Kidney epithelial cell (primary cell): ENCODE measurements around the gene RPL41. TPM values are rescaled to one million over a fixed set of nuclear protein-coding genes. Genes with fewer than 3 reads are reported as not detected.

Experiments
- DNase-seq: peaks from one replicate; pipeline ENCODE4 v3.0.0-alpha.2; 2010; ENCODE audit warnings: low read depth
- H3K27me3 ChIP-seq: 2 replicates; pipeline ENCODE4 v1.6.0; 2011; ENCODE audit warnings: low read length; ENCODE audit not compliant: control insufficient read depth, insufficient read depth
- H3K36me3 ChIP-seq: 2 replicates; pipeline ENCODE4 v1.5.1; 2011; ENCODE audit warnings: low read length; ENCODE audit not compliant: control insufficient read depth, insufficient read depth
- H3K4me3 ChIP-seq: 2 replicates; pipeline ENCODE4 v1.5.1; 2011; ENCODE audit warnings: low read depth, mild to moderate bottlenecking, control low read depth, low read length
- total RNA-seq: library from RNA; depleted of rRNA; stranded (reverse); fragments of >200 nt; gene quantifications from 2 replicates; pipeline ENCODE4 v1.2.3, GENCODE V29; 2015
- TF ChIP-seq, protein P1 (sequence below): IDR thresholded peaks from 2 replicates; pipeline ENCODE4 v1.5.1; 2011; ENCODE audit warnings: mild to moderate bottlenecking, moderate library complexity, low read length, control low read depth, inconsistent platforms; ENCODE audit not compliant: insufficient read depth, poor library complexity, severe bottlenecking

RPL41 gene
- total RNA-seq, 1 donor from 2014 or later: 2,735 TPM

DNA sequence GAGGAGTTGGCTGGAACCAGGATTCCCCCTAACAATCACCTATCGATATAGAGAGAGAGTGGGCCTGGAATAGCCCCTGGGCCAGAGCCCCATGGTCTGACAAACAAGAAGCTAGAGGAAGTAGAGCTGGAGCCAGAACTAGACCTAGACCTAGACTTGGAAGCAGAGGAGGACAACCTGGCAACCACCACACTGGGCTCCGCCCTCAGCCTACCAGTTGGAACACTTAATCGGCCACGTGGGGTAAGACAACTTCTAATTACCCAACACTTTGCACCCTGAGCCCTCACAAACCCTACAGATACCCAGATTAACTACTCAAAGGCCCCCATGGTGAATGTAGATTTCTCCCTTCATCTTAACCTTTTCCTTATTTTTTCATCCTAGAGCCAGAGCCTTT is 16.6 kb upstream of the RPL41 start:
- TF ChIP-seq, protein P1, sequence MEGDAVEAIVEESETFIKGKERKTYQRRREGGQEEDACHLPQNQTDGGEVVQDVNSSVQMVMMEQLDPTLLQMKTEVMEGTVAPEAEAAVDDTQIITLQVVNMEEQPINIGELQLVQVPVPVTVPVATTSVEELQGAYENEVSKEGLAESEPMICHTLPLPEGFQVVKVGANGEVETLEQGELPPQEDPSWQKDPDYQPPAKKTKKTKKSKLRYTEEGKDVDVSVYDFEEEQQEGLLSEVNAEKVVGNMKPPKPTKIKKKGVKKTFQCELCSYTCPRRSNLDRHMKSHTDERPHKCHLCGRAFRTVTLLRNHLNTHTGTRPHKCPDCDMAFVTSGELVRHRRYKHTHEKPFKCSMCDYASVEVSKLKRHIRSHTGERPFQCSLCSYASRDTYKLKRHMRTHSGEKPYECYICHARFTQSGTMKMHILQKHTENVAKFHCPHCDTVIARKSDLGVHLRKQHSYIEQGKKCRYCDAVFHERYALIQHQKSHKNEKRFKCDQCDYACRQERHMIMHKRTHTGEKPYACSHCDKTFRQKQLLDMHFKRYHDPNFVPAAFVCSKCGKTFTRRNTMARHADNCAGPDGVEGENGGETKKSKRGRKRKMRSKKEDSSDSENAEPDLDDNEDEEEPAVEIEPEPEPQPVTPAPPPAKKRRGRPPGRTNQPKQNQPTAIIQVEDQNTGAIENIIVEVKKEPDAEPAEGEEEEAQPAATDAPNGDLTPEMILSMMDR: no peak
- H3K27me3 ChIP-seq: no peaks in the 10 kb centered on the region
- no peak overlapping the region for H3K4me3 ChIP-seq
- no peaks in the 10 kb centered on the region for H3K36me3 ChIP-seq
- no peak for DNase-seq

DNA sequence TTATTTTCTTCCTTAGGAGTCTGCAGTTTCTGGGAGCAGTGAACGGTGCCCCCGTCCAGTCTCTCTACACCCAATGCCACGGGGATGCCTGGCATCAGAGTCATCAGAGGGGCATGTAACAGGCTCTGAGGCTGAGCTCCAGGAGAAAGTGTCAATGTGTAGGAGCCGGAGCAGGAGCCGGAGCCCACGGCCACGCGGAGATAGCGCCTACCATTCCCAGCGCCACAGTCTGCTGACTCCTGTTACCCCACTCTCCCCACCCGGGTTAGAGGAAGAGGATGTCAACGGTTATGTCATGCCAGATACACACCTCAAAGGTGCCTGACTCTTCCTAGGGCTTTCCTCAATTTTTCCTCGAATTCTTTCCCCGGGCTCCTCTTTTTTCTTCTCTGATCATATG is 15.4 kb upstream of the RPL41 start:
- TF ChIP-seq, protein P1: no peak
- Histone ChIP-seq H3K36me3 (no peaks in the 10 kb centered on the region), H3K27me3 (no peaks in the 10 kb centered on the region), H3K4me3 (no peak overlapping the region)
- no peak for DNase-seq

DNA sequence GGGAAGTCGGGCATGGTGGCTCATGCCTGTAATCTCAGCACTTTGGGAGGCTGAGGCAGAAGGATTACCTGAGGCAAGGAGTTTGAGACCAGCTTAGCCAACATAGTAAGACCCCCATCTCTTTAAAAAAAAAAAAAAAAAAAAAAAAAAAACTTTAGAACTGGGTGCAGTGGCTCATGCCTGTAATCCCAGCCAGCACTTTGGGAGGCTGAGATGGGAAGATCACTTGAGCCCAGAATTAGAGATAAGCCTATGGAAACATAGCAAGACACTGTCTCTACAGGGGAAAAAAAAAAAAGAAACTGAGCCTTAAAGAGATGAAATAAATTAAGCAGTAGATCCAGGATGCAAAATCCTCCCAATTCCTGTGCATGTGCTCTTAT is 13.8 kb upstream of the RPL41 start:
- TF ChIP-seq, protein P1: no peak
- Histone ChIP-seq H3K36me3 (no peaks in the 10 kb centered on the region), H3K27me3 (no peaks in the 10 kb centered on the region), H3K4me3 (no peak overlapping the region)
- DNase-seq: no peak

DNA sequence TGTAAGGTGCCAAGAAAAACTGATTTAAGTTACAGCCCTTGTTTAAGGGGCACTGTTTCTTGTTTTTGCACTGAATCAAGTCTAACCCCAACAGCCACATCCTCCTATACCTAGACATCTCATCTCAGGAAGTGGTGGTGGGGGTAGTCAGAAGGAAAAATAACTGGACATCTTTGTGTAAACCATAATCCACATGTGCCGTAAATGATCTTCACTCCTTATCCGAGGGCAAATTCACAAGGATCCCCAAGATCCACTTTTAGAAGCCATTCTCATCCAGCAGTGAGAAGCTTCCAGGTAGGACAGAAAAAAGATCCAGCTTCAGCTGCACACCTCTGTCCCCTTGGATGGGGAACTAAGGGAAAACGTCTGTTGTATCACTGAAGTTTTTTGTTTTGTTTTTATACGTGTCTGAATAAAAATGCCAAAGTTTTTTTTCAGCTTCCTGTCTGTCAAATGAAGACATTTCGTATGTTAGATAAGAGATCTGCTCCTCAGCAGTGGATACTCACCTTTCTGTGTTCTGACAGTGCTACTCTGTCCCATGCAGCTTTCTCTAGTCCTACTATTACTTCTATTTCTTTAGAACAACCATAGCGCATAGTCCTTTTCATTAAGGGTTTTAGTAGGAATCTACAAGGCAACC is 13.2 kb upstream of the RPL41 start:
- H3K4me3 ChIP-seq: peak overlapping the region; percentile 76
- H3K27me3 ChIP-seq: no peaks in the 10 kb centered on the region
- DNase-seq: no peak
- H3K36me3 ChIP-seq: no peaks in the 10 kb centered on the region
- TF ChIP-seq, protein P1: no peak

DNA sequence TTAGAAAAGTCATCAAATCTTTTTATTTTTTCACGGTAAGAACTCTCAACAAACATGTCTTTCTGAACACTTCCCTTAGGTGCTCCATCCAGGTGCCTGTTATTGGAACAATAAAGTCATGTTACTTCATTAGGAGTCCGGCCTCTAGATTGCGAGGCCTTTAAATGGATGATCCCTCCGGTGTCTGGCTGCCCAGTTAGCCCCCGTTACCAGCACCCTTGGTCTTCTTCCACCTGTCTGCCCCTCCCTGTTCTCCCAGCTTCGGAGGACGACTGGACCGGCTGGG is 12.7 kb upstream of the RPL41 start:
- H3K36me3 ChIP-seq: no peaks in the 10 kb centered on the region
- H3K4me3 ChIP-seq: peak overlapping the region; percentile 76
- no peak for DNase-seq
- H3K27me3 ChIP-seq: no peaks in the 10 kb centered on the region
- TF ChIP-seq, protein P1: no peak

DNA sequence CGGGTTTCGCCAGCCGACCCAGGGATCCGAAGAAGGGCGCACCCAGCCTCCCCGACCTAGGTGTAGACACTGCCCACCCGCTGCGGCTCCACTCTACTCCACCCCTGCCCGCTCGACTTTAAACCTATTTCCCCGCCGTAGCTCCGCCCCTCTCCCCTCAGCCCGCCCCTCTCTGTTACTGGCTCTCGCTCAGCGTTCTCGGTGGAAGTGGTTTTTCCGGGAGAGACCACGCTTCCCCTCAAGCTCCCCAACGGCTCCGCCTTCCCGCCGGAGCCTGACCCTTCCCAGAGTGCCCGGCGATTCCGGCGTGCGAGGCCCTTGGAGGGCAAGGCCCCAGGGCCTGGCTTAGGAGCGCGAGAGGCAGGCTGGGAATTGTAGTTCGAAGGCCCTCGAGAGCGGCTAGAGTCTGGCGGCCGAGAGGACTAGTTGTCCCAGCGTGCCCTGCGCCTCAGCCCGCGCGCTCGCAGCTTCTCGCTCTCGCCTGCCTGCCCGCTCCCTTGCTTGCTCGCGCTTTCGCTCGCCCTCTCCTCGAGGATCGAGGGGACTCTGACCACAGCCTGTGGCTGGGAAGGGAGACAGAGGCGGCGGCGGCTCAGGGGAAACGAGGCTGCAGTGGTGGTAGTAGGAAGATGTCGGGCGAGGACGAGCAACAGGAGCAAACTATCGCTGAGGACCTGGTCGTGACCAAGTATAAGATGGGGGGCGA is 12.2 kb upstream of the RPL41 start, which contains the start of gene PA2G4:
PA2G4 (plus strand) TSS at position 451 of the 706 bp plus-strand sequence; CDS start at position 630, 179 bp downstream.
- DNase-seq: peak; percentile 98
- peak within 1 kb of the TSS; percentile 76 for H3K4me3 ChIP-seq
- H3K36me3 ChIP-seq: no peaks in the 10 kb centered on the region
- H3K27me3 ChIP-seq: no peaks in the 10 kb centered on the region
- TF ChIP-seq, protein P1: no peak
